ENCODE results near the gene ATP9B.

ATP9B gene

GRCh38 chr18:79401494-79402208 lies 332.5 kb downstream of the ATP9B start:
- H3K36me3 ChIP-seq (ENCODE audit: insufficient read depth, low read length): no peaks in the 10 kb centered on the region
- H2AFZ ChIP-seq (ENCODE audit: low read length): no peak overlapping the region
- TF ChIP-seq EZH2phosphoT487 (IDR thresholded peaks at IDR 0.05; ENCODE audit: borderline replicate concordance) (no peak), CTCF (conservative IDR thresholded peaks at IDR 0.05; ENCODE audit: low read length) (no peak)
- no peak overlapping the region for H3K9ac ChIP-seq (ENCODE audit: low read depth, low read length, poor library complexity, severe bottlenecking)
- H3K4me1 ChIP-seq (ENCODE audit: insufficient read depth, low read length, poor library complexity, severe bottlenecking): peaks cover 62% of the 10 kb centered on the region
- peaks cover 75% of the 10 kb centered on the region for H3K79me2 ChIP-seq (ENCODE audit: insufficient read depth, low read length)
- H3K9me3 ChIP-seq (ENCODE audit: insufficient read depth, low read depth, low read length): no peaks in the 10 kb centered on the region
- no peaks in the 10 kb centered on the region for H3K9me2 ChIP-seq (replicated peaks; ENCODE audit: low read depth, low read length)
- no peaks in the 10 kb centered on the region for H3F3A ChIP-seq (ENCODE audit: low read depth)
- H3K4me2 ChIP-seq (ENCODE audit: low read depth, low read length, poor library complexity, severe bottlenecking): peak overlapping the region; percentile 68
- H4K20me1 ChIP-seq (ENCODE audit: insufficient read depth, low read length, poor library complexity, severe bottlenecking): peaks cover 18% of the 10 kb centered on the region
- H3K4me3 ChIP-seq (ENCODE audit: low read length, poor library complexity, severe bottlenecking): peak overlapping the region; percentile 51
- H3K27me3 ChIP-seq (ENCODE audit: insufficient read depth, low read length, poor library complexity, severe bottlenecking): no peaks in the 10 kb centered on the region

GRCh38 chr18:79402209-79402576 lies 333.0 kb downstream of the ATP9B start:
- Histone ChIP-seq H3K9ac (ENCODE audit: low read depth, low read length, poor library complexity, severe bottlenecking) (no peak overlapping the region), H3K9me3 (ENCODE audit: insufficient read depth, low read depth, low read length) (no peaks in the 10 kb centered on the region), H3K9me2 (replicated peaks; ENCODE audit: low read depth, low read length) (no peaks in the 10 kb centered on the region), H3K36me3 (ENCODE audit: insufficient read depth, low read length) (no peaks in the 10 kb centered on the region), H4K20me1 (ENCODE audit: insufficient read depth, low read length, poor library complexity, severe bottlenecking) (peaks cover 18% of the 10 kb centered on the region), H2AFZ (ENCODE audit: low read length) (no peak overlapping the region), H3K4me3 (ENCODE audit: low read length, poor library complexity, severe bottlenecking) (no peak overlapping the region), H3K79me2 (ENCODE audit: insufficient read depth, low read length) (peaks cover 78% of the 10 kb centered on the region), H3K27me3 (ENCODE audit: insufficient read depth, low read length, poor library complexity, severe bottlenecking) (no peaks in the 10 kb centered on the region), H3K4me2 (ENCODE audit: low read depth, low read length, poor library complexity, severe bottlenecking) (peak overlapping the region; percentile 68), H3F3A (ENCODE audit: low read depth) (no peaks in the 10 kb centered on the region), H3K4me1 (ENCODE audit: insufficient read depth, low read length, poor library complexity, severe bottlenecking) (peaks cover 58% of the 10 kb centered on the region)
- no peak for TF ChIP-seq CTCF (conservative IDR thresholded peaks at IDR 0.05; ENCODE audit: low read length)
- TF ChIP-seq EZH2phosphoT487 (IDR thresholded peaks at IDR 0.05; ENCODE audit: borderline replicate concordance): no peak

- peak overlapping the region; percentile 68 for H3K4me2 ChIP-seq (ENCODE audit: low read depth, low read length, poor library complexity, severe bottlenecking)
- H3K9ac ChIP-seq (ENCODE audit: low read depth, low read length, poor library complexity, severe bottlenecking): peak overlapping the region; percentile 32
Observed at GRCh38 chr18:79402977-79403722, 334.0 kb downstream of the ATP9B start.

More at GRCh38 chr18:79402977-79403722, 334.0 kb downstream of the ATP9B start:
- Histone ChIP-seq H3K79me2 (ENCODE audit: insufficient read depth, low read length) (peaks cover 83% of the 10 kb centered on the region), H3K27me3 (ENCODE audit: insufficient read depth, low read length, poor library complexity, severe bottlenecking) (no peaks in the 10 kb centered on the region), H4K20me1 (ENCODE audit: insufficient read depth, low read length, poor library complexity, severe bottlenecking) (peaks cover 18% of the 10 kb centered on the region), H3K4me3 (ENCODE audit: low read length, poor library complexity, severe bottlenecking) (peak overlapping the region; percentile 56), H3K9me3 (ENCODE audit: insufficient read depth, low read depth, low read length) (no peaks in the 10 kb centered on the region), H3K9me2 (replicated peaks; ENCODE audit: low read depth, low read length) (no peaks in the 10 kb centered on the region), H3K4me1 (ENCODE audit: insufficient read depth, low read length, poor library complexity, severe bottlenecking) (peaks cover 54% of the 10 kb centered on the region), H2AFZ (ENCODE audit: low read length) (no peak overlapping the region), H3F3A (ENCODE audit: low read depth) (no peaks in the 10 kb centered on the region), H3K36me3 (ENCODE audit: insufficient read depth, low read length) (no peaks in the 10 kb centered on the region)
- no peak for TF ChIP-seq EZH2phosphoT487 (IDR thresholded peaks at IDR 0.05; ENCODE audit: borderline replicate concordance)
- no peak for TF ChIP-seq CTCF (conservative IDR thresholded peaks at IDR 0.05; ENCODE audit: low read length)

All from Loucy (cell line).